Measurements from ENCODE around the gene CAMK1G.

The CAMK1G gene

DNA sequence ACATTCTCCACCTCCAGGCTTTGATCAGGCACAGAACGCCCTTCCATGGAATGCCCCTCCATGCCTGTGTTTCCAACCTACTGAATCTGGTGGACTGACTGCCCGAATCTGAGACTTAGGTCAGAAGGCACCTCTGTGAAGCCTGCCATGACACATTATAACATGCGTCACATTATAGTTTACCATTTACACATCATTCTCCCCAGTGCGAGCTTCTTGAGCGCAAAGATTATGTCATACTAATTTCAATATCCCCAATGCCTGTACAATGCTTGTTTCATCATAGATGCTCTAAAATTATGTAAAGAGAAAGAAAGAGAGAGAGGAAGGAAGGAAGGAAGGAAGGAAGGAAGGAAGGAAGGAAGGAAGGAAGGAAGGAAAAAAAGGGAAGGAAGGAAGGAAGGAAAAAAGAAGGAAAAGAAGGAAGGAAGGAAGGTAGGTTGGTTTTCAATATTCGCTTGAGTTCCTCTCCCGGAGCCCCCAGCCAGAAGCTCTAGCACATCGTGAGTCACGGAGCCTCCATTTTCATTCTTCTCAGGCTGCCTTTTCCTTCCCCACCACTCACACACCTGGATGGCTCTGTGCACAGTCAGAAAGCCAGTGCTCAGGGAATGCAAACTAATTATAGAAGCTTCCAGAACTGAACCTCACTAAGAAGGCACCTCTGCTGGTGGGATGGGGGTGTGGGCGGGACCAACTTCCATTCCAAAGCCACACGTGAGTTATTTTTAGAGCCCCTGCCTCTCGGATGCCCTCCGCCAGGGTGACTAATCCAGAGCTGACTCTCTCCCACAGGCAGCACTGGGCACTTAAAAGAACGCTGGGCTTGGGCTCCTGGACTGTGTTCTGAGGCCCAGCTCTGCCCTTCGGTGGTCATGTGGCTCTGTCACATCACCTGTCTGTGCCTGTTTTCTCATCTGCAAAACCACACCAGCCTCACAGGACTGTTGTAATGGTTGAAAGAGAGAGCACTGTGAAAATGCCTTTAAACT, 41.3 kb downstream of the CAMK1G start:
- WGBS, 2 experiments: 88 to 89% methylated on average over 14 to 15 of the region's 15 CpGs
- Histone ChIP-seq H3K27ac (ENCODE audit: insufficient read depth, low read depth, low read length, poor library complexity, severe bottlenecking) (no peak overlapping the region), H3K4me3 (ENCODE audit: insufficient read depth, low read depth, low read length) (no peak overlapping the region), H3K9me3 (ENCODE audit: control insufficient read depth, low read length) (no peaks in the 10 kb centered on the region), H3K4me1 (ENCODE audit: control insufficient read depth, insufficient read depth, low read length) (peaks cover 5% of the 10 kb centered on the region), H3K36me3 (ENCODE audit: control insufficient read depth, insufficient read depth, low read length) (no peaks in the 10 kb centered on the region), H3K27me3 (ENCODE audit: control insufficient read depth, insufficient read depth, low read length, poor library complexity, severe bottlenecking) (no peaks in the 10 kb centered on the region)

DNA sequence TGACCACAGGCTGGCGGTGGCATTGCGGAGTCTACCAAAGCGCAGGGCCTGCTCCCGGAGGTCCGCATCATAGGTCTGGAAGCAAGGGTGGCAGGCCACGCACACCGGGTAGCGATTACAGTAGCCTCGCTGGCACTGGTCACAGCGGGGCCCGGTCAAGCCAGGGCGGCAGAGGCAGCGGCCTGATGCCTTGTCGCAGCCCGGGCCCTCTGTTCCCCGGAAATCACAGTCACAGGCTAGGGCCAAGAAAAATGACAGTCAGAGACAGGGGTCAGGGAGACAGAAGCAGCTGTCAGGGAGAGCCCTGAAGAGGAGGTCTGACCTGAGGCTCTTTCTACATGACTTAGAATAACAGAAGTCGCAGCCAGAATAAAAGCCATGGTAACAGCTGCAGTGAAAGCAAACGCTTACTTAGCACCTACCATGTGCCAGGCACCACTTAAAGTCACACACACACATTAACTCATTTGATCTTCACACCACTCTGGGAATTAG, 42.3 kb downstream of the CAMK1G start:
- Histone ChIP-seq H3K9me3 (ENCODE audit: control insufficient read depth, low read length) (no peaks in the 10 kb centered on the region), H3K27me3 (ENCODE audit: control insufficient read depth, insufficient read depth, low read length, poor library complexity, severe bottlenecking) (no peaks in the 10 kb centered on the region), H3K4me1 (ENCODE audit: control insufficient read depth, insufficient read depth, low read length) (peaks cover 5% of the 10 kb centered on the region), H3K27ac (ENCODE audit: insufficient read depth, low read depth, low read length, poor library complexity, severe bottlenecking) (no peak overlapping the region), H3K4me3 (ENCODE audit: insufficient read depth, low read depth, low read length) (no peak overlapping the region), H3K36me3 (ENCODE audit: control insufficient read depth, insufficient read depth, low read length) (no peaks in the 10 kb centered on the region)
- 94% methylated on average over 18 of the region's 18 CpGs for WGBS, 2 experiments

- Histone ChIP-seq H3K27ac (ENCODE audit: insufficient read depth, low read depth, low read length, poor library complexity, severe bottlenecking) (no peak overlapping the region), H3K9me3 (ENCODE audit: control insufficient read depth, low read length) (no peaks in the 10 kb centered on the region), H3K36me3 (ENCODE audit: control insufficient read depth, insufficient read depth, low read length) (no peaks in the 10 kb centered on the region), H3K27me3 (ENCODE audit: control insufficient read depth, insufficient read depth, low read length, poor library complexity, severe bottlenecking) (no peaks in the 10 kb centered on the region), H3K4me3 (ENCODE audit: insufficient read depth, low read depth, low read length) (no peak overlapping the region), H3K4me1 (ENCODE audit: control insufficient read depth, insufficient read depth, low read length) (peaks cover 5% of the 10 kb centered on the region)
- 93 to 94% methylated on average over 19 of the region's 19 CpGs for whole genome bisulfite sequencing, 2 experiments
Observed at GRCh38 chr1:209626346-209627026, 43.0 kb downstream of the CAMK1G start.

DNA sequence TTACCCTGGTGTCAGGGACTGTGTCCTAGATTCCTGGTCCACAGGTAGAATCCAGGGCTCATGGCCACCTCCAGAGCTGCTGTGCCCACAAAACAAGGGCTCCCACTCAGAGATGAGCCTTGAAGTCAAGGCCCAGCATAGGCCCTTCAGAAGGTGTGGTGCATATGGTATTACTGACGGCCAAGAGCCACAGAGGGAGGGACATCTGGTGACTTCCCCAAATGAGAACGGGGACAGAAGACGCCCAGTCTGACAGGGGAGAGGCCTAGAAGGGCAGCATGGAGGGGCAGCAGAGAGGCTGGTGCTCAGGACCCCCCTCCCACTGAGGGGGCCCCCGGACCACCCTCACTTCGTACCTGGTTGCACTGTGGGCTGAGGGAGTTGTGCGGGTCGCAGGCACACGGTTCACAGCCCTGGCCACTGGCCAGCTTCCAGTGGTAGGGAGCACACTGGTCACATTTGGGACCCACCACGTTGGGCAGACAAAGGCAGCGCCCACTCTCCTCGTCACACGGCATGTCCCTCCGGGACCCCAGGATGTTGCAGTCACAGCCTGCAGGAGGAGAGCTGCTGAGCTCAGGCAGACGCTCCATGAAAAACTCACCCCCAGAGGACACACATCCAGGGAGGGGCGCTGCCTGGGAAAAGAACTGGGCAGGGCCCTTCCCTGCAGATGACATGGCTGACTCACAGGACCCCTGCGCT, 43.7 kb downstream of the CAMK1G start:
- 76 to 79% methylated on average over 16 of the region's 16 CpGs for WGBS, 2 experiments
- peaks cover 5% of the 10 kb centered on the region for H3K4me1 ChIP-seq (ENCODE audit: control insufficient read depth, insufficient read depth, low read length)
- H3K36me3 ChIP-seq (ENCODE audit: control insufficient read depth, insufficient read depth, low read length): no peaks in the 10 kb centered on the region
- H3K27ac ChIP-seq (ENCODE audit: insufficient read depth, low read depth, low read length, poor library complexity, severe bottlenecking): no peak overlapping the region
- no peaks in the 10 kb centered on the region for H3K27me3 ChIP-seq (ENCODE audit: control insufficient read depth, insufficient read depth, low read length, poor library complexity, severe bottlenecking)
- H3K4me3 ChIP-seq (ENCODE audit: insufficient read depth, low read depth, low read length): no peak overlapping the region
- H3K9me3 ChIP-seq (ENCODE audit: control insufficient read depth, low read length): no peaks in the 10 kb centered on the region

DNA sequence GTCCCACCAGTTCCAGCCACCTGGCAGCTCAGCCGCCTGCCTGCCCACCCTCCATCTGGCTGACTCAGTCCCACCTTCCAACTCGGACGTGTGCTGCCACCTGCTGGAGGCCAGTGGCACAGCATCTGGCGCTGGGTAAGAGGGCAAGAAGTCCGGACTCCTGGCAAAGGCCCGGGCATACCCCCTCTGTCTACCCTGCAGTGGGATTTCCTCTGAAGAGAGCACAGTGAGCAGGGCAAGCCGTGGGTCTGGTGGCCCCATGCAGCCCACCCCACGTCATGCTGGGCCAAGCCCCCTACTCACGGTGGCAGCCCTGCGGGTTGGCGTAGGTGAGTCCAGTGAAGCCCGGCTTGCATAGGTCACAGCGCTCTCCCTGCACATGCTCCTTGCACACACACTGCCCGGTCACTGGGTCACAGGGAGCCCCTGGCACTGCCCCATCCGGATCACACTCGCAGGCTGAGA, 44.2 kb downstream of the CAMK1G start:
- no peaks in the 10 kb centered on the region for H3K9me3 ChIP-seq (ENCODE audit: control insufficient read depth, low read length)
- no peak overlapping the region for H3K27ac ChIP-seq (ENCODE audit: insufficient read depth, low read depth, low read length, poor library complexity, severe bottlenecking)
- no peak overlapping the region for H3K4me3 ChIP-seq (ENCODE audit: insufficient read depth, low read depth, low read length)
- 50 to 51% methylated on average over 16 of the region's 16 CpGs for WGBS, 2 experiments
- H3K27me3 ChIP-seq (ENCODE audit: control insufficient read depth, insufficient read depth, low read length, poor library complexity, severe bottlenecking): no peaks in the 10 kb centered on the region
- no peaks in the 10 kb centered on the region for H3K36me3 ChIP-seq (ENCODE audit: control insufficient read depth, insufficient read depth, low read length)
- peaks cover 5% of the 10 kb centered on the region for H3K4me1 ChIP-seq (ENCODE audit: control insufficient read depth, insufficient read depth, low read length)

- 88 to 93% methylated on average over 7 of the region's 7 CpGs for WGBS, 2 experiments
- no peaks in the 10 kb centered on the region for H3K4me1 ChIP-seq (ENCODE audit: control insufficient read depth, insufficient read depth, low read length)
- H3K4me3 ChIP-seq (ENCODE audit: insufficient read depth, low read depth, low read length): no peak overlapping the region
- no peaks in the 10 kb centered on the region for H3K27me3 ChIP-seq (ENCODE audit: control insufficient read depth, insufficient read depth, low read length, poor library complexity, severe bottlenecking)
- H3K36me3 ChIP-seq (ENCODE audit: control insufficient read depth, insufficient read depth, low read length): no peaks in the 10 kb centered on the region
- H3K9me3 ChIP-seq (ENCODE audit: control insufficient read depth, low read length): no peaks in the 10 kb centered on the region
- H3K27ac ChIP-seq (ENCODE audit: insufficient read depth, low read depth, low read length, poor library complexity, severe bottlenecking): no peak overlapping the region
Observed at GRCh38 chr1:209628618-209629299, 45.2 kb downstream of the CAMK1G start.

DNA sequence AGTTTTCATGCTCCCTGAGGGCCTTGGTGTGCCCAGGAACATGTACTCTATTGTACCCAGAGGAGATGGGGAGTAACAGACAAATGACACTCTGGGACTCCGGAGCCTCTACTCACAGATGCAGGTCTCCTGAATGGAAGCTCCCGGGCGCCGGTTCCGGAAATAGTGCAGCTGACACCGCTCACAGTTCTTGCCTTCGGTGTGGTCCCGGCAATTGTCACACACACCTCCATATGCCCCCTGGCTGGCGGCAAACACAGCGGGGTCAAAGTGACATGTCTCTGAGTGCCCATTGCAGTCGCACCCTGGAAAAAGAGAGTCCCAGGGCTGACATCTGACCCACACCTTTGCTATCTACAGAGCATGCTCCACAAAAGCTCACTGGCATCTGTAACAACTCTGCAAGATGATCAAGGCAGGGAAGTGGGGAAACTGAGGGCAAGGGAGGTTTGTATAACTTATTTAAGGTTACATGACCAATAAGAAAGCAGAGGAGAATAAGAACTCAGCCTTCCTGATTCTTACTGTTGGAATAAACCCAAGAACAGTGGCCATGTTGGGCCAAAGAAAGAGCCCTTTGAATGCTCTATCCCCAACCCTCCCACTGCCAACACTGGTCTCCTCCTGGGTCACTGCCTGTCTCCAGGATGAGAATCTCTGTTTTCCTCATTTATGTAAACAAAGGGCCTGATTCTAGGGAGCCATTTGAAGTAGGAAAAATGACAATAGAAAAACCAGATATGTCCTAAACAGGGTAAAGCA, 46.3 kb downstream of the CAMK1G start:
- no peaks in the 10 kb centered on the region for H3K36me3 ChIP-seq (ENCODE audit: control insufficient read depth, insufficient read depth, low read length)
- WGBS, 2 experiments: 94 to 97% methylated on average over 11 of the region's 11 CpGs

GRCh38 chr1:209630383-209631225, 47.1 kb downstream of the CAMK1G start:
- WGBS, 2 experiments: 73 to 75% methylated on average over 17 of the region's 17 CpGs
- Histone ChIP-seq H3K27ac (ENCODE audit: insufficient read depth, low read depth, low read length, poor library complexity, severe bottlenecking) (no peak overlapping the region), H3K27me3 (ENCODE audit: control insufficient read depth, insufficient read depth, low read length, poor library complexity, severe bottlenecking) (no peaks in the 10 kb centered on the region), H3K36me3 (ENCODE audit: control insufficient read depth, insufficient read depth, low read length) (no peaks in the 10 kb centered on the region), H3K9me3 (ENCODE audit: control insufficient read depth, low read length) (no peaks in the 10 kb centered on the region), H3K4me1 (ENCODE audit: control insufficient read depth, insufficient read depth, low read length) (no peaks in the 10 kb centered on the region), H3K4me3 (ENCODE audit: insufficient read depth, low read depth, low read length) (no peak overlapping the region)

More for the DNA sequence above, 46.3 kb downstream of the CAMK1G start:
- H3K27ac ChIP-seq (ENCODE audit: insufficient read depth, low read depth, low read length, poor library complexity, severe bottlenecking): no peak overlapping the region
- H3K9me3 ChIP-seq (ENCODE audit: control insufficient read depth, low read length): no peaks in the 10 kb centered on the region
- no peaks in the 10 kb centered on the region for H3K27me3 ChIP-seq (ENCODE audit: control insufficient read depth, insufficient read depth, low read length, poor library complexity, severe bottlenecking)
- no peak overlapping the region for H3K4me3 ChIP-seq (ENCODE audit: insufficient read depth, low read depth, low read length)
- H3K4me1 ChIP-seq (ENCODE audit: control insufficient read depth, insufficient read depth, low read length): no peaks in the 10 kb centered on the region
